ENCODE measurements around the gene ZNF284. TPM values are rescaled to one million over a fixed set of nuclear protein-coding genes. Genes with fewer than 3 reads are reported as not detected.

ZNF284 gene
- polyA plus RNA-seq, 1 donor (not counting 4 experiments of a cell fraction or from before 2014, with no cell fraction given): 3.0 TPM

Small RNA genes within 50 kb of the gene (small RNA-seq; reads per million reads assigned to genes)
- 0 reads per million in 3 experiments for gene RNU6-902P (ENCODE audit: insufficient read length in 3 of 3, low read depth in 3 of 3, low replicate concordance in 1 of 3)

Other genes starting within 250 kb of the ZNF284 start
- gene ZNF283, start 244.8 kb upstream of the ZNF284 start, polyA plus RNA-seq: 3.5 to 7.7 TPM (median 5.7 TPM) in 3 replicates
- 1.1 to 3.0 TPM (median 2.4 TPM) in 3 replicates for gene ZNF404, start 188.2 kb upstream of the ZNF284 start, polyA plus RNA-seq
- 8.6 to 10.4 TPM (median 9.1 TPM) in 3 replicates for gene ZNF45, start 136.9 kb upstream of the ZNF284 start, polyA plus RNA-seq
- gene ZNF221, start 120.9 kb upstream of the ZNF284 start, polyA plus RNA-seq: 1.5 TPM in 3 replicates
- 5.0 to 7.0 TPM (median 6.2 TPM) in 3 replicates for gene ZNF155, start 88.0 kb upstream of the ZNF284 start, polyA plus RNA-seq
- 1.5 to 2.9 TPM (median 2.4 TPM) in 3 replicates for gene ZNF230, start 69.2 kb upstream of the ZNF284 start, polyA plus RNA-seq
- 2.5 to 3.2 TPM (median 2.7 TPM) in 3 replicates for gene ZNF222, start 46.8 kb upstream of the ZNF284 start, polyA plus RNA-seq
- gene ZNF223, start 20.1 kb upstream of the ZNF284 start, polyA plus RNA-seq: 3.7 to 4.2 TPM (median 4.0 TPM) in 3 replicates
- gene ZNF224, start 22.2 kb downstream of the ZNF284 start, polyA plus RNA-seq: 9.8 to 17.5 TPM (median 16.5 TPM) in 3 replicates
- 1.6 to 2.2 TPM (median 1.6 TPM) in 3 replicates for gene ZNF225, start 41.2 kb downstream of the ZNF284 start, polyA plus RNA-seq
- gene ZNF234, start 69.4 kb downstream of the ZNF284 start, polyA plus RNA-seq: 2.8 to 4.4 TPM (median 4.1 TPM) in 3 replicates
- 9.4 to 16.4 TPM (median 12.8 TPM) in 3 replicates for gene ZNF226, start 92.9 kb downstream of the ZNF284 start, polyA plus RNA-seq
- 6.1 to 7.7 TPM (median 6.5 TPM) in 3 replicates for gene ZNF227, start 140.4 kb downstream of the ZNF284 start, polyA plus RNA-seq
- gene ZNF233, start 187.7 kb downstream of the ZNF284 start, polyA plus RNA-seq: 0.09 to 0.19 TPM (median 0.11 TPM) in 3 replicates
- 3.7 to 6.1 TPM (median 5.7 TPM) in 3 replicates for gene ZNF235, start 232.9 kb downstream of the ZNF284 start, polyA plus RNA-seq

Data from keratinocyte (primary cell).